ENCODE results near the gene LRRC27.

LRRC27 gene

GRCh38 chr10:132414402-132415016 is 82.5 kb downstream of the LRRC27 start:
- no peak for DNase-seq (ENCODE audit: low read depth in 2 of 2)

DNA sequence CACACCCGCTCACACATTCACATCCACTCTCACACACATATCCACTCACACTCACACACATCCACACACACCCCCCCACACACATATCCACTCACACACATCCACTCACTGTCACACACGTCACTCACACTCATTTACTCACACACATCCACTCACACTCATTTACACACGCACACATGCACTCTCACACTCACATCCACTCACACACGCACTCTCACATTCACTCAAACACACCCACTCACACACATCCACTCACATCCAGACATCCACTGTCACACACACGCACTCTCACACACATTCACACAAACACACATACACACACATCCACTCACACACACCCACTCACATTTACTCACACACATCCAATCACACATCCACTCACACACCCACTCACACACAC is 83.3 kb downstream of the LRRC27 start:
- DNase-seq (ENCODE audit: low read depth in 2 of 2), result no peak

DNA sequence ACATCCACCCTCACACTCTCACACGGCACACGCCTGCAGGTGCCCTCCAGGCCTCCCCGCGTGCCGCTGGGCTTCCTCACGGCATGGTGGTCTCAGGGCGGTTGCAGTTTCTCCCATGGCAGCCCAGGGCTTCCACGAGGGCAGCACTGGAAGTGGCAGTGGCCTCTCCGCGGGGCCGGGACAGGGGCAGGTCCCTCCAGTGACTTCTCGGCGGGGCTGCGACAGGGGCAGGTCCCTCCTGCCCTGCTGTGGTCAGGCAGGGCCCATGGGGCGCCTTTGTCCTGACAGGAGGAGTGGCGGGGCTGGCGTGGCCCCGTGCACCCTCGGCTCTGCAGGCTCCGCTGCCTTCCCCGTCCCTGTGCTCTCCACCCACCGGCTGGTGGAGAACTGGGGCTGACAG is 84.0 kb downstream of the LRRC27 start:
- DNase-seq (ENCODE audit: low read depth in 2 of 2), result no peak

- no peak for DNase-seq (ENCODE audit: low read depth in 2 of 2)
These were observed 84.7 kb downstream of the LRRC27 start for GRCh38 chr10:132416566-132417256.

DNA sequence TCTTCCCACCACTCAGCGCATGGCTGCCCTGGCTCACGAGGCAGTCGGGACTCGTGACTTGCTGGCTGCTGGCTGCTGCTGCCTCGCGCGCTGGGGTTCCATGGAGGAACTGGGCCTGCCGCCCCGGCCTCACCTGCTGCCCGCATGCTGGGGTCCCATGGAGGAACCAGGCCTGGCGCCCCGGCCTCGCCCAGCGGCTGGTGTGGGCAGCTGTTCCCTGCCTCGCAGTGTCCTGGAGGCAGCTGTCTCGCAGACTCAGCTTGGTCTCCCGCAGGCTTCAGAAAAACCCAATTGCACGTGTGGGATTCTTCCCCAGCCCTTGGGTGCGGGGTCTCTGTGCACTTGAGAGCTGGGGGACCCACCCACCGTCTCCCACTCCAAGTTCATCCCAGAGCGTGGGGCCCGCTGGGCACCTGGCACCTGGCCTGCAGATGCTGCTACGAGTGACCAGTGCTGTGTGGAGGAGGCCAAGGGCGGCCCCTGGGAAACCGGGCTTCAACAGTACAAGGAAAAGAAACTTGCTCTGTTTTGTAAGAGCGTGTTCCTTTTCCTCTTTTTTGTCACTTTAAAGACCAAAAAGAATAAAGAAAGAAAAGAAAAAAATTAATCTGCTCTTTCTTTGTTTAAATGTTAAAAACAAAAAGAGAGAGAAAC is 85.4 kb downstream of the LRRC27 start:
- DNase-seq (ENCODE audit: low read depth in 2 of 2), result no peak

- no peak for DNase-seq (ENCODE audit: low read depth in 2 of 2)
These were observed 86.0 kb downstream of the LRRC27 start for GRCh38 chr10:132417957-132418441.

DNA sequence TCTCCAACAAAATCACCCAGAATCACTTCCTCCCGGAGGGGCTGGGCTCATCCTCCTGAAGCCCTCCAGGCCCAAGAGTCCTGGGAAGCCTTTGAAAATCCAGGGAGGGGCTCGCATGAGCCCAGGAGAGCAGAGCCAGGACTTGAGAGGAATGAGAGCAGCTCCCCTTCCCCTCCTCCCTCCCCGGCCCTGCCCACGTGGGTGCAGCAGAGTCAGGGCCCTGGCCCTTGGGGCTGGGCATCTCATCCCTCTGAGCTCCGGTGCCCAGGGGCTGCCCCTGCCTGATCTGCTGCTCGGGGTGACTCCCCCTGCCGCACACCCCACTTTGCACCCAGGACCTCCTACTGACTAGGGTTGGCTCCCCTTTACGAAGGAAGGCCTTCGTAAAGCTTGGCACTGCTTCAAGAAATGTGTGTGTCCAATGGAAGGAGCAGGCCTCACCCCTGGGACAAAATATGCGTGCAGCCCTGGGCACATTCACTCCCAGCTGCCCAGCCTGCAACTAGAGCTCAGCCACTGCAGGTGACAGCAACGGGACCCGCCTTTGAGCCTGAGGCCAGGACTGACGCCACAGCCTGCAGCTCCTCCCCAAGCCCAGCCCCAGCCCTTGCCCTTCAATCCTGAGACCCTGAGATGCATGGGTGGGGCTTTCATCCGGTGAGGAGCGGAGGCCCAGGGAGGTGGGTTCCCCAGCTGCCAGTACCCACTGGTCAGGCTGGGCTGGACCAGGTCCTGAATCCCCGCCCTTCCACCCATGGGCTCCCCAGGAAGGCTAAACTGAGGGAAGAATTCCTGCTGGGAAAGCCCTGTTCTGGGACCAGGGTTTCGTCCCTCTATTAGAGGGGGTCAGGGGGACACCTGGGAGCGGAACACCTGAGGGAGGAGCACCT is 86.8 kb downstream of the LRRC27 start:
- DNase-seq (ENCODE audit: low read depth in 2 of 2), result no peak

GRCh38 chr10:132419538-132420468 is 87.8 kb downstream of the LRRC27 start:
- DNase-seq (ENCODE audit: low read depth in 2 of 2), result no peak

DNA sequence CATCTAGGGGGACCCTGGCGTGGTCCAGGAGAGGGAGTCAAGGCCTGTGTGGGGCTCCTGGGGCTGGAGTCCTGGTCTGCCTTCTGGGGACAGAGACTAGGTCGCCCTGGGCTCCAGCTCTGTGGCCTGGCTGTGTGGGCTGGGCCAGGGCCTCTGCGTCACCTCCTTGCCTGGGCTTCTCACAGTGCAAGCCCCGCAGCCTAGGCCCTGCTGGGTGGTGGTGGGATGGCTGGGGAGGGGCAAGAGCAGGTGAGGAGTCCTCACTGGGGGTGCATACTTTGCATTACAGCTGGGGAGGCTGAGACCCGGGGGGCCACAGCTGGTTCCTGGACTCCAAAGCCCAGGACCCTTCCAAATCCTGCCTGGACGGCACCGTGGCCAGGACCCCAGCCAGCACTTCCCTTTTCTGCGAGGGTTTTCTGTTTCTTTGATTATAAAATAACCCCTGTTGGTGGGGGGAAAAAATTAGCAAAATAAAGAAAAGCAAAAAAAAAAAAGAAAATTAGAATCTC is 88.5 kb downstream of the LRRC27 start:
- DNase-seq (ENCODE audit: low read depth in 2 of 2), result no peak

GRCh38 chr10:132420981-132421846 is 89.2 kb downstream of the LRRC27 start:
- no peak for DNase-seq (ENCODE audit: low read depth in 2 of 2)

GRCh38 chr10:132421847-132422751 is 90.1 kb downstream of the LRRC27 start:
- no peak for DNase-seq (ENCODE audit: low read depth in 2 of 2)

DNA sequence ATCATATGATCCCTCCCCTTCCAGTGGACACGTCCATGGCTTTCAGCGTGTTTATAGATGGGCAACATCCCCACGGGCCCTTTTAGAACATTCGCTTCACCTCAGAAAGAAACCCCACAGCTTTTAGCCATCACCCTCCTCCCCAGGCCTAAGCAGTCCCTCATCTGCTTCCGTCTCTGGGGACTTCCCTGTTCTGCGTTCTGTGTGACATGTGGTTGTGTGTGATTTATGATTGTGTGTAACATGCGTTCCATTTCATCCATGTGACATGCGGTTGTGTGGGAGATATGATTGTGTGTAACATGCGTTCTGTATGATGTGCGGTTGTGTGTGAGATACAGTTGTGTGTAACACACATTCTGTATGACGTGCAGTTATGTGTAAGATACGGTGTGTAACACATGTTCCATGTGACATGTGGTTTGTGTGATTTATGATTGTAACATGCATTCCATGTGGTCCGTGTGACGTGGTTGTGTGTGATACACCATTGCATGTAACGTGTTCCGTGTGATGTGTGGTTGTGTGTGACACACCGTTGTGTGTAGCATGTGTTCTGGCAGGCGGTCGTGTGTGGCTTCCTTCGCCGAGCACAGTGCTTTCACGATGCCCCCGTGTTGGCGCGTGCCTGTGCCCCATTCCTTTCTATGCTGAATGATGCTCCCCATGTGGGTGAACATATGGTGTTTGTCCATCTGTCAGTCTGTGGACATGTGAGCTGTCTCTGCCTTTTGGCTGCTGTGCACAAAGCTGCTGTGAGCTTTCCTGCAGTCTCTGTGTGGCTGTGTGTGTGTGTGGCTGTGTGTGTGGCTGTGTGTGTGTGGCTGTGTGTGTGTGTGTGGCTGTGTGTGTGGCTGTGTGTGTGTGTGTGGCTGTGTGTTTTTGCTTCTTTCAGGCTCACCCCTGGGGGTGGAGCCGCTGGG is 91.2 kb downstream of the LRRC27 start:
- DNase-seq (ENCODE audit: low read depth in 2 of 2), result no peak

DNA sequence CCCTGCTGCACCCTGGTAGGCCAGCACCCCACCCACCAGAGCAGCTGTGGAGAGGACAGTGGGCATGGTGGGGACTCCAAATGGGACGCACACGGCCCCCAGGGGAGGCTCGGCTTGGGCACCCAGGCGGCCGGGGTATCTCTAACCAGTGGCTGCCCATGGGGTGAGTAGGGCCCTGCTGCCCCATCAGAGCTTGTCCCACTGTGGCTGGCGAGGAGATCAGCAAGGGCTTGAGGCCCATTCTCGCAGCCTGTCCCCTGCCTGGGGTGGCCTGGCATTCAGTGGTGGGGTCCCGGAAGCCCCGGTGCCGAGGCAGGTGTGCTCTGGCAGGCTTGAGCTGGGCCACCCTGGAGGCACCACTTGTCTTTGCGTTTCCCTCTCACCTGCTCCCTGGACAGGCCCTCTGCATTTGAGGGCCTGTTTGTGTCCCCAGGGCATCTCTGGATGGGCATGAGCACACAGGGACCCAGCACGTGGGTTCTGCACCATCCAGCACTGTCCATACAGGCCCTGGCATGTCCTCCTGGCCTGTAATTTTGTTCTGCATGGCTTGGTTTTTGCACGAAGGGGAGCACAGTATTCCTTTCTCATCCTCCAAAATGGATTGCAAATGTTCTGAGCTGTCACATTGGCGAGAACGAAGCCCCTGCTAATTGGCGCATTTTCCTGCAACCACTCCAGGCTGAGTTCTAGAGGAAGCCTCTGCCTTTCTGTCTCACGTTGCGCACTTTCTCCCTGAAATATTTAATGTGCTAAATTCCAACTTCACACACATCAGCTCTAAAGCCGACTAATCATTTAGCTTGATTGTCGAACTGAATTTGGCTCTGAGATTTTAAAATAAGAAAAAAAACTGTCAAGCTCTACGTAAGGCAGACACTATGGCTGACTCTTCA is 92.2 kb downstream of the LRRC27 start:
- no peak for DNase-seq (ENCODE audit: low read depth in 2 of 2)

GRCh38 chr10:132425029-132425756 is 93.2 kb downstream of the LRRC27 start:
- no peak for DNase-seq (ENCODE audit: low read depth in 2 of 2)

DNA sequence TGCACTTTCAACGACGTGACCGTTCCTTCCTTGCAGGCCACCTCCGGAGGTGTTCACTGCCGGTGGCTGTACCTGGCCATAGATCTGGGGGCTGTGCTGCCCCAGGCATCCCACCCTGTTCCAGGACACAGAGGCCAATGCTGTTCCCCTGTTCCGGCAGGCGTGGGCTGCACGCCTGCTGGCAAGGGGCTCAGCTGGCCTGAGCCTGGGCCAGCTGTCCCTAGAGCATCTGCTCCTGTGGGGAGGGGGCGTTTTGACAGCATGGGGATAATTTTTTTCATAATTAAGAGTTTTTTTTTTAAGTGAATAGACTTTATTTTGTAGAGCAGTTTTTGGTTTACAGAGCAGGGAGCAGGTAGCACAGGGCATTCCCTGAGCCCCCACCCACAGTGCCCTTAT is 93.8 kb downstream of the LRRC27 start:
- no peak for DNase-seq (ENCODE audit: low read depth in 2 of 2)
